Spleen (tissue), 11 donors: Measurements from ENCODE around the gene CAPN9. TPM values are rescaled to one million over a fixed set of nuclear protein-coding genes. Genes with fewer than 3 reads are reported as not detected.

Experiments
- DNase-seq: peaks from one replicate; pipeline ENCODE4 v3.0.0-alpha.2; 2020
- H3K27ac ChIP-seq, 8 donors: fragments of 200-600 bp; sonication (generic) in 7 of 8; 1 replicate in 4 of 8; 2 replicates in 4 of 8; pipeline versions ENCODE4 v1.5.0 to v1.8.0; 2016 to 2021; ENCODE audit warnings: inconsistent platforms in 4 of 8, mild to moderate bottlenecking in 4 of 8, moderate library complexity in 1 of 8
- H3K27me3 ChIP-seq, 7 donors: fragments of 200-600 bp; sonication (generic) in 6 of 7; replicated peaks in 1 of 7; 1 replicate in 4 of 7; 2 replicates in 3 of 7; pipeline versions ENCODE4 v1.5.0 to v1.8.0; 2016 to 2021; ENCODE audit warnings: inconsistent platforms in 3 of 7, mild to moderate bottlenecking in 1 of 7
- H3K36me3 ChIP-seq, 6 donors: fragments of 200-600 bp; sonication (generic) in 5 of 6; 1 replicate in 4 of 6; 2 replicates in 2 of 6; pipeline versions ENCODE4 v1.5.0 to v1.8.0; 2016 to 2021; ENCODE audit warnings: inconsistent platforms in 2 of 6
- H3K4me1 ChIP-seq, 6 donors: fragments of 200-600 bp; sonication (generic) in 5 of 6; 1 replicate in 3 of 6; 2 replicates in 3 of 6; pipeline versions ENCODE4 v1.5.0 to v1.8.0; 2016 to 2021; ENCODE audit warnings: inconsistent platforms in 3 of 6
- H3K4me3 ChIP-seq, 8 donors: fragments of 200-600 bp; sonication (generic) in 7 of 8; 1 replicate in 4 of 8; 2 replicates in 4 of 8; pipeline versions ENCODE4 v1.5.0 to v1.8.0; 2016 to 2021; ENCODE audit warnings: inconsistent platforms in 4 of 8, mild to moderate bottlenecking in 4 of 8, moderate library complexity in 2 of 8
- H3K9me3 ChIP-seq, 8 donors: fragments of 200-600 bp; sonication (generic) in 7 of 8; 1 replicate in 4 of 8; 2 replicates in 4 of 8; pipeline versions ENCODE4 v1.5.0 to v1.8.0; 2016 to 2021; ENCODE audit warnings: inconsistent platforms in 4 of 8
- CTCF ChIP-seq, 11 experiments: fragments of 200-600 bp in 7 of 11; fragments of 450-650 bp in 4 of 11; sonication (generic) in 4 of 11; IDR thresholded peaks in 8 of 11; conservative IDR thresholded peaks in 3 of 11; 1 replicate in 7 of 11; 2 replicates in 4 of 11; pipeline versions ENCODE4 v1.4.0 to v1.8.0; 2016 to 2021; ENCODE audit warnings: antibody characterized with exemption in 11 of 11, inconsistent platforms in 4 of 11, mild to moderate bottlenecking in 1 of 11
- POLR2A ChIP-seq, 3 donors: fragments of 450-650 bp; IDR thresholded peaks; one replicate each; pipeline ENCODE4 v1.5.1; 2017; ENCODE audit warnings: antibody characterized with exemption in 3 of 3, mild to moderate bottlenecking in 1 of 3
- POLR2AphosphoS5 ChIP-seq, 3 donors: sonication (generic); formaldehyde crosslinking; IDR thresholded peaks; one replicate each; pipeline ENCODE4 v1.5.1; 2017; ENCODE audit warnings: antibody characterized with exemption in 3 of 3
- WGBS, 5 donors: extraction: QIAGEN DNeasy Blood & Tissue Kit in 3 of 5; methylation state at CpG; one replicate each; pipeline versions ENCODE4 v1.1.5 to v1.1.7; 2013 to 2018; 5-methylcytosine and 5-hydroxymethylcytosine counted together
- intact Hi-C: fragments of 100-400 bp; cut with DNase I; formaldehyde crosslinking; loops from one replicate; pipeline ENCODE4 v1.15.0; 2023; ENCODE audit warnings: low total_unique reads
- polyA plus RNA-seq, 3 donors: library from polyadenylated mRNA; stranded (reverse); fragments of 200-250 nt; gene quantifications; one replicate each; pipeline ENCODE4 v1.2.1, GENCODE V29; 2013
- total RNA-seq, 7 donors: library from RNA; depleted of rRNA in 3 of 7; stranded (reverse); fragments of >200 nt in 3 of 7; fragmentation: NEBNext Ultra II Directional in 4 of 7; extraction: Animal tissue kit (Norgen Biotek cat#: 25700) in 4 of 7; gene quantifications; one replicate each; pipeline versions ENCODE4 v1.1.0 to v1.2.1, GENCODE V29; 2016 to 2021
- donor health status: healthy with polysubstance abuse.
- donor health status: DM: no; HTN: no; CAD: no; lungs with moderate emphysema.
- donor health status: DM: no; HTN: no; CAD: no.
- donor health status: Bipolar disorder and iron deficiency.
- donor health status: healthy.
- donor health status: DM: no; HTN: no; CAD: no.
- donor health status: DM: yes; HTN: yes; CAD: no.

The CAPN9 gene
- total and polyA plus RNA-seq, 10 donors = 0.05 TPM; not detected in 9

DNA sequence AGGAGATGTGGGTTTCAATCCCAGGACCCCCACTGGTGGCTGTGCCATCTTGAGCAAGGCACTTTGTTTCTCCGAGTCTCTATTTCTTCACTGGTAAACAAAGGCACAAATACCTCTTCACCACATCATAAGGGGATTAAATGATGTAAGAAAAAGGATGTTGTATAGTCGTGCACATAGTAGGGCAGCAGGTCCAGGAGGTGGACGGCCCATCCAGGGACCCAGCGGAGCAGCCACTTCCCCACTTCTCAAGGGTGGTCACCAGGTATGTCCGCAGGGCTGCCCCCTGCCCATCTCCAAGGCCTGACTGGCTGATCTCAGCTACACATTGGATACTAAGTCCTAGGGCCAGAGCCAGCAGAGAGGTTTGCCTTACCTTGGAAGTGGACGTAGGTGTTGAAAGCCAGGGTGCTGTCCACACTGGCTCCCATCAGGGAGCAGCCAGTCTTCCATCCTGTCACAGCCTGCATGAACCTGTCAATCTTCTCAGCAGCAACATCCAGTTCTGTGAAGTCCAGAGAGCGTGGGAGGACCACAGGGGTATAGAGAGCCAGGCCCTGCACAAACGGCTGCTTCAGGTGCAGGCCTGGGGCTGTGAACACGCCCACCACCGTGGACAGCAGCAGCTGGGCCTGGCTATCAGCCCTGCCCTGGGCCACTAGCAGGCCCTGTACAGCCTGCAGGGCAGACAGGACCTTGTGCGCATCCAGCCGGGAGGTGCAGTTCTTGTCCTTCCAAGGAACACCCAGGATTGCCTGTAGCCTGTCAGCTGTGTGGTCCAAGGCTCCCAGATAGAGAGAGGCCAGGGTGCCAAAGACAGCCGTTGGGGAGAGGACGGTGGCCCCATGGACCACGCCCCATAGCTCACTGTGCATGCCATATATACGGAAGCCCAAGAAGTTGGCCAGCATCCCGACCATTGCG is 37.3 kb upstream of the CAPN9 start:
- no peak overlapping the region for H3K27ac ChIP-seq
- no peaks in the 10 kb centered on the region for H3K36me3 ChIP-seq
- WGBS, 5 donors = 84 to 92% (median 86%) methylated on average over 7 to 18 of the region's 18 CpGs
- no peak for DNase-seq
- no peaks in the 10 kb centered on the region for H3K9me3 ChIP-seq
- no peaks in the 10 kb centered on the region for H3K4me1 ChIP-seq
- peaks cover 0 to 18% (median 0%) of the 10 kb centered on the region in 7 donors for H3K27me3 ChIP-seq
- TF ChIP-seq POLR2AphosphoS5 (IDR thresholded peaks at IDR 0.05) (no peak), POLR2A (IDR thresholded peaks at IDR 0.05) (no peak), CTCF (IDR thresholded peaks at IDR 0.05 in 8 of 11, conservative IDR thresholded peaks at IDR 0.05 in 3 of 11) (no peak)
- no peak overlapping the region for H3K4me3 ChIP-seq
- intact Hi-C loops = no loop called here

DNA sequence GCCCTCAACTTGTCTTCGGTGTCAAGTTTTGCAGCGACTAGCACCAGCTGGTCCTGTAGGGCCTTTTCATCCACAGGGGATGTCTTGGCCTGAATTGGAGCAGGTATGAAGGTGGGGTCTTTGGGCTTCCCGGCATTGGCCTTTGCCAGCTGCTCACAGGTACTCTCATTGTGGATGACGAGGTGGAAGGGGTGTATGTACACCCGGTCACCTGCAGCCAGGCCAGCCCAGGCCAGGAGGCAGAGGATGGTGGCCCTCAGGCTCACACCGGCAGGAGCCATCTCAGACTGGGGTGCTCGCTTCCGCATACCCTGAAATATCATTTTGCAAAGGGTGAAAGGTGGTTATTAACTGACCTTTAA is 36.7 kb upstream of the CAPN9 start:
- Histone ChIP-seq H3K36me3 (no peaks in the 10 kb centered on the region), H3K4me3 (no peak overlapping the region), H3K9me3 (peaks cover 0 to under 1% (median 0%) of the 10 kb centered on the region in 8 donors), H3K4me1 (no peaks in the 10 kb centered on the region), H3K27ac (no peak overlapping the region), H3K27me3 (peaks cover 0 to 18% (median 0%) of the 10 kb centered on the region in 7 donors)
- intact Hi-C loops = no loop called here
- no peak for TF ChIP-seq POLR2A (IDR thresholded peaks at IDR 0.05)
- no peak for TF ChIP-seq POLR2AphosphoS5 (IDR thresholded peaks at IDR 0.05)
- TF ChIP-seq CTCF (IDR thresholded peaks at IDR 0.05 in 8 of 11, conservative IDR thresholded peaks at IDR 0.05 in 3 of 11) = no peak
- WGBS, 5 donors = 91 to 96% (median 95%) methylated on average over 4 to 8 of the region's 8 CpGs
- DNase-seq = no peak

- Histone ChIP-seq H3K27me3 (peaks cover 0 to 18% (median 0%) of the 10 kb centered on the region in 7 donors), H3K4me3 (no peak overlapping the region), H3K9me3 (peaks cover 0 to 7% (median under 1%) of the 10 kb centered on the region in 8 donors), H3K27ac (no peak overlapping the region), H3K36me3 (no peaks in the 10 kb centered on the region), H3K4me1 (no peaks in the 10 kb centered on the region)
- 63 to 95% (median 90%) methylated on average over 3 of the region's 3 CpGs for WGBS, 5 donors
- TF ChIP-seq CTCF (IDR thresholded peaks at IDR 0.05 in 8 of 11, conservative IDR thresholded peaks at IDR 0.05 in 3 of 11) = no peak
- no peak for TF ChIP-seq POLR2A (IDR thresholded peaks at IDR 0.05)
- no peak for TF ChIP-seq POLR2AphosphoS5 (IDR thresholded peaks at IDR 0.05)
- DNase-seq = no peak
- intact Hi-C loops = no loop called here
These were observed 35.9 kb upstream of the CAPN9 start for GRCh38 chr1:230711245-230711644.

GRCh38 chr1:230712470-230712942 is 34.7 kb upstream of the CAPN9 start:
- Histone ChIP-seq H3K36me3 (no peaks in the 10 kb centered on the region), H3K4me3 (no peak overlapping the region), H3K27ac (no peak overlapping the region), H3K27me3 (peaks cover 0 to 15% (median 0%) of the 10 kb centered on the region in 7 donors), H3K9me3 (peaks cover 0 to 12% (median 2%) of the 10 kb centered on the region in 8 donors), H3K4me1 (no peaks in the 10 kb centered on the region)
- TF ChIP-seq POLR2AphosphoS5 (IDR thresholded peaks at IDR 0.05) (no peak), CTCF (IDR thresholded peaks at IDR 0.05 in 8 of 11, conservative IDR thresholded peaks at IDR 0.05 in 3 of 11) (no peak), POLR2A (IDR thresholded peaks at IDR 0.05) (no peak)
- no peak for DNase-seq
- intact Hi-C loops = no loop called here
- 88 to 97% (median 93%) methylated on average over 17 of the region's 17 CpGs for WGBS, 5 donors
